ENCODE results near the gene PRPF31.

- TF ChIP-seq CTCF (IDR thresholded peaks at IDR 0.05) (no peak), POLR2A (IDR thresholded peaks at IDR 0.05) (no peak), POLR2AphosphoS5 (IDR thresholded peaks at IDR 0.05) (no peak), EP300 (IDR thresholded peaks at IDR 0.05) (no peak)
Observed at GRCh38 chr19:54125713-54126112, 10.2 kb downstream of the PRPF31 start.
